Stimulated activated naive B cell treated with anti-CD40 and anti-IgM and Interleukin-4, amounts not matched to agents 10 μg/mL and 1 μg/mL and 100 μg/mL, for 72 hours (primary cell): Measurements from ENCODE around the gene DOCK6.
A peak's percentile ranks its signal among the peaks of the same experiment; 100 is the strongest.
"Not testable (repeated sequence)": the region's sequence is repeated elsewhere in the genome, so short reads cannot be mapped to it uniquely, and the experiment has no call there.

Source experiments
- ATAC-seq, 2 donors: fragments of 150-1000 bp; cut with Tn5 transposase; replicated peaks; 2 replicates each; pipeline ENCODE4 v1.10.0; 2021; ENCODE audit warnings: moderate library complexity in 1 of 2
- DNase-seq: peaks from one replicate; pipeline ENCODE4 v3.0.0; 2021
- H3K27ac Mint-ChIP-seq: one replicate; pipeline ENCODE4 v1.8.0; 2022; ENCODE audit warnings: mild to moderate bottlenecking, mixed read lengths
- H3K27me3 Mint-ChIP-seq, 2 donors: one replicate each; pipeline ENCODE4 v1.8.0; 2022; ENCODE audit warnings: mixed read lengths in 2 of 2
- H3K36me3 Mint-ChIP-seq, 2 donors: one replicate each; pipeline ENCODE4 v1.8.0; 2022; ENCODE audit warnings: mixed read lengths in 2 of 2, mild to moderate bottlenecking in 1 of 2
- H3K4me1 Mint-ChIP-seq, 2 donors: one replicate each; pipeline ENCODE4 v1.8.0; 2022; ENCODE audit warnings: mixed read lengths in 2 of 2, mild to moderate bottlenecking in 1 of 2
- H3K4me3 Mint-ChIP-seq, 2 donors: one replicate each; pipeline ENCODE4 v1.8.0; 2022; ENCODE audit warnings: mild to moderate bottlenecking in 2 of 2, mixed read lengths in 2 of 2, moderate library complexity in 1 of 2
- H3K9me3 Mint-ChIP-seq, 2 donors: one replicate each; pipeline ENCODE4 v1.8.0; 2022; ENCODE audit warnings: mixed read lengths in 2 of 2, mild to moderate bottlenecking in 1 of 2

DOCK6 gene

GRCh38 chr19:11196406-11197287 lies 65.7 kb downstream of the DOCK6 start:
- DNase-seq (no peak), ATAC-seq (peak; percentile 2 to 3)
- Mint-ChIP-seq H3K9me3 (no peaks in the 10 kb centered on the region), H3K27ac (no peak overlapping the region), H3K4me3 (peak overlapping the region; percentile 69 to 82), H3K36me3 (no peaks in the 10 kb centered on the region), H3K27me3 (peaks cover 17 to 25% of the 10 kb centered on the region in 2 donors), H3K4me1 (peaks cover 15 to 19% of the 10 kb centered on the region in 2 donors)

- no peak for DNase-seq
- Mint-ChIP-seq H3K4me3 (no peak overlapping the region), H3K9me3 (no peaks in the 10 kb centered on the region), H3K4me1 (peaks cover 15 to 19% of the 10 kb centered on the region in 2 donors), H3K27me3 (peaks cover 17 to 25% of the 10 kb centered on the region in 2 donors), H3K27ac (no peak overlapping the region), H3K36me3 (no peaks in the 10 kb centered on the region)
- ATAC-seq = no peak
These were observed 66.6 kb downstream of the DOCK6 start for GRCh38 chr19:11195681-11196080.

GRCh38 chr19:11194656-11195558 lies 67.4 kb downstream of the DOCK6 start:
- no peak overlapping the region for H3K4me3 Mint-ChIP-seq
- H3K27me3 Mint-ChIP-seq = peaks cover 17 to 25% of the 10 kb centered on the region in 2 donors
- H3K4me1 Mint-ChIP-seq = peaks cover 15 to 19% of the 10 kb centered on the region in 2 donors

GRCh38 chr19:11194173-11194572 lies 68.2 kb downstream of the DOCK6 start:
- Mint-ChIP-seq H3K36me3 (no peaks in the 10 kb centered on the region), H3K4me1 (peaks cover 15 to 19% of the 10 kb centered on the region in 2 donors), H3K4me3 (no peak overlapping the region), H3K9me3 (no peaks in the 10 kb centered on the region), H3K27ac (no peak overlapping the region), H3K27me3 (peaks cover 17 to 25% of the 10 kb centered on the region in 2 donors)
- ATAC-seq (no peak), DNase-seq (no peak)

More at GRCh38 chr19:11194656-11195558, 67.4 kb downstream of the DOCK6 start:
- H3K9me3 Mint-ChIP-seq = no peaks in the 10 kb centered on the region
- ATAC-seq (no peak), DNase-seq (no peak)
- no peaks in the 10 kb centered on the region for H3K36me3 Mint-ChIP-seq
- H3K27ac Mint-ChIP-seq = no peak overlapping the region

- Mint-ChIP-seq H3K4me1 (peaks cover 15 to 19% of the 10 kb centered on the region in 2 donors), H3K9me3 (no peaks in the 10 kb centered on the region), H3K4me3 (no peak overlapping the region), H3K27me3 (peaks cover 17 to 25% of the 10 kb centered on the region in 2 donors), H3K27ac (no peak overlapping the region), H3K36me3 (no peaks in the 10 kb centered on the region)
- ATAC-seq (no peak), DNase-seq (no peak)
These were observed 69.1 kb downstream of the DOCK6 start for GRCh38 chr19:11192957-11193939.

GRCh38 chr19:11191934-11192333 lies 70.4 kb downstream of the DOCK6 start:
- ATAC-seq = peak in 1 of 2 donors; percentile 44
- Mint-ChIP-seq H3K4me1 (peaks cover 13 to 21% of the 10 kb centered on the region in 2 donors), H3K36me3 (no peaks in the 10 kb centered on the region), H3K4me3 (no peak overlapping the region), H3K27ac (no peak overlapping the region), H3K27me3 (peaks cover 17 to 21% of the 10 kb centered on the region in 2 donors), H3K9me3 (no peaks in the 10 kb centered on the region)
- DNase-seq = no peak

GRCh38 chr19:11191273-11191755 lies 71.0 kb downstream of the DOCK6 start:
- Mint-ChIP-seq H3K9me3 (no peaks in the 10 kb centered on the region), H3K27me3 (peaks cover 13 to 15% of the 10 kb centered on the region in 2 donors), H3K4me1 (peaks cover 10 to 21% of the 10 kb centered on the region in 2 donors), H3K4me3 (no peak overlapping the region), H3K27ac (no peak overlapping the region), H3K36me3 (no peaks in the 10 kb centered on the region)
- ATAC-seq (peak; percentile 36 to 57), DNase-seq (no peak)

- peaks cover 6 to 21% of the 10 kb centered on the region in 2 donors for H3K4me1 Mint-ChIP-seq
- no peaks in the 10 kb centered on the region for H3K9me3 Mint-ChIP-seq
- no peak for ATAC-seq
- H3K36me3 Mint-ChIP-seq = no peaks in the 10 kb centered on the region
- H3K27me3 Mint-ChIP-seq = peaks cover 7 to 9% of the 10 kb centered on the region in 2 donors
- no peak overlapping the region for H3K27ac Mint-ChIP-seq
- no peak overlapping the region for H3K4me3 Mint-ChIP-seq
- no peak for DNase-seq
These were observed 71.8 kb downstream of the DOCK6 start for GRCh38 chr19:11190501-11190900.

GRCh38 chr19:11187441-11187840 lies 74.9 kb downstream of the DOCK6 start:
- Mint-ChIP-seq H3K27ac (no peak overlapping the region), H3K27me3 (no peaks in the 10 kb centered on the region), H3K36me3 (no peaks in the 10 kb centered on the region), H3K4me3 (no peak overlapping the region), H3K4me1 (peaks cover 2 to 14% of the 10 kb centered on the region in 2 donors), H3K9me3 (peaks cover 0 to 4% of the 10 kb centered on the region in 2 donors)
- ATAC-seq = no peak
- no peak for DNase-seq

GRCh38 chr19:11182994-11183393 lies 79.3 kb downstream of the DOCK6 start:
- Mint-ChIP-seq H3K4me1 (peaks cover 14 to 29% of the 10 kb centered on the region in 2 donors), H3K9me3 (peaks cover 0 to 4% of the 10 kb centered on the region in 2 donors), H3K27me3 (peaks cover 5% of the 10 kb centered on the region in 2 donors), H3K36me3 (no peaks in the 10 kb centered on the region), H3K4me3 (no peak overlapping the region), H3K27ac (no peak overlapping the region)
- DNase-seq (no peak), ATAC-seq (no peak)

GRCh38 chr19:11181488-11181887 lies 80.8 kb downstream of the DOCK6 start:
- Mint-ChIP-seq H3K9me3 (peaks cover 0 to 4% of the 10 kb centered on the region in 2 donors), H3K36me3 (no peaks in the 10 kb centered on the region), H3K4me1 (peaks cover 12 to 18% of the 10 kb centered on the region in 2 donors), H3K27me3 (peaks cover 5 to 11% of the 10 kb centered on the region in 2 donors), H3K4me3 (no peak overlapping the region), H3K27ac (no peak overlapping the region)
- DNase-seq (no peak), ATAC-seq (no peak)

GRCh38 chr19:11180975-11181374 lies 81.3 kb downstream of the DOCK6 start:
- not testable (repeated sequence) for H3K4me3 Mint-ChIP-seq, H3K9me3 Mint-ChIP-seq, H3K36me3 Mint-ChIP-seq, H3K27ac Mint-ChIP-seq, DNase-seq, ATAC-seq
- peaks cover 12 to 15% of the 10 kb centered on the region in 2 donors for H3K4me1 Mint-ChIP-seq
- H3K27me3 Mint-ChIP-seq = peaks cover 5 to 12% of the 10 kb centered on the region in 2 donors

GRCh38 chr19:11180346-11180745 lies 82.0 kb downstream of the DOCK6 start:
- H3K27me3 Mint-ChIP-seq = peaks cover 5 to 12% of the 10 kb centered on the region in 2 donors
- H3K36me3 Mint-ChIP-seq = no peaks in the 10 kb centered on the region
- H3K27ac Mint-ChIP-seq = peak overlapping the region; percentile 37
- ATAC-seq = peak; percentile 23 to 24
- peaks cover 0 to 4% of the 10 kb centered on the region in 2 donors for H3K9me3 Mint-ChIP-seq
- DNase-seq = no peak
- H3K4me1 Mint-ChIP-seq = peaks cover 12 to 15% of the 10 kb centered on the region in 2 donors
- H3K4me3 Mint-ChIP-seq = peak overlapping the region in 1 of 2 donors; percentile 13
